HG02943 (cell line): ENCODE measurements around the gene MEX3A.
"Not testable (repeated sequence)": the region's sequence is repeated elsewhere in the genome, so short reads cannot be mapped to it uniquely, and the experiment has no call there.

ENCODE experiments used
- ATAC-seq: cut with Tn5 transposase; IDR thresholded peaks from one replicate; pipeline ENCODE4 v1.9.1; 2021; ENCODE audit warnings: mild to moderate bottlenecking, low read depth, moderate library complexity; ENCODE audit not compliant: unreplicated experiment

Gene MEX3A

GRCh38 chr1:156081180-156081916, 917 bp downstream of the MEX3A start:
- no peak for ATAC-seq

GRCh38 chr1:156080863-156081179, 1.4 kb downstream of the MEX3A start:
- no peak for ATAC-seq

GRCh38 chr1:156080241-156080862, 1.9 kb downstream of the MEX3A start:
- ATAC-seq, result no peak

GRCh38 chr1:156079762-156080161, 2.5 kb downstream of the MEX3A start:
- no peak for ATAC-seq

GRCh38 chr1:156078728-156079127, 3.5 kb downstream of the MEX3A start:
- no peak for ATAC-seq

GRCh38 chr1:156077430-156077760, 4.9 kb downstream of the MEX3A start:
- ATAC-seq, result no peak

- no peak for ATAC-seq
Measured at GRCh38 chr1:156076609-156077429, 5.4 kb downstream of the MEX3A start.

- no peak for ATAC-seq
Measured at GRCh38 chr1:156075775-156076204, 6.5 kb downstream of the MEX3A start.

- ATAC-seq, result no peak
Measured at GRCh38 chr1:156075162-156075561, 7.1 kb downstream of the MEX3A start.

- no peak for ATAC-seq
Measured at GRCh38 chr1:156074661-156075060, 7.6 kb downstream of the MEX3A start.

- no peak for ATAC-seq
Measured at GRCh38 chr1:156073740-156074139, 8.5 kb downstream of the MEX3A start.

GRCh38 chr1:156073110-156073687, 9.1 kb downstream of the MEX3A start:
- no peak for ATAC-seq

GRCh38 chr1:156072251-156072650, 10.0 kb downstream of the MEX3A start:
- no peak for ATAC-seq

GRCh38 chr1:156071332-156071816, 10.9 kb downstream of the MEX3A start:
- not testable (repeated sequence) for ATAC-seq

GRCh38 chr1:156070548-156070947, 11.7 kb downstream of the MEX3A start:
- ATAC-seq, result no peak

GRCh38 chr1:156069490-156070455, 12.5 kb downstream of the MEX3A start:
- ATAC-seq, result no peak

- no peak for ATAC-seq
Measured at GRCh38 chr1:156067262-156067661, 15.0 kb downstream of the MEX3A start.

GRCh38 chr1:156065871-156066270, 16.4 kb downstream of the MEX3A start:
- ATAC-seq, result no peak

- no peak for ATAC-seq
Measured at GRCh38 chr1:156065212-156065611, 17.1 kb downstream of the MEX3A start.

- no peak for ATAC-seq
Measured at GRCh38 chr1:156064615-156065014, 17.6 kb downstream of the MEX3A start.
